Hindlimb muscle (tissue), 1 donor: ENCODE results near the gene GRK5. TPM values are rescaled to one million over a fixed set of nuclear protein-coding genes. Genes with fewer than 3 reads are reported as not detected.
A peak's percentile ranks its signal among the peaks of the same experiment; 100 is the strongest.

Source experiments
- DNase-seq: peaks from one replicate; pipeline ENCODE4 v3.0.0-alpha.2; 2013
- polyA plus RNA-seq: library from polyadenylated mRNA; unstranded; fragments of 120-200 nt; gene quantifications from one replicate; pipeline ENCODE4 v1.2.1, GENCODE V29; 2013; ENCODE audit not compliant: insufficient read length

GRK5 gene
- polyA plus RNA-seq, 1 donor: 19.1 TPM

DNA sequence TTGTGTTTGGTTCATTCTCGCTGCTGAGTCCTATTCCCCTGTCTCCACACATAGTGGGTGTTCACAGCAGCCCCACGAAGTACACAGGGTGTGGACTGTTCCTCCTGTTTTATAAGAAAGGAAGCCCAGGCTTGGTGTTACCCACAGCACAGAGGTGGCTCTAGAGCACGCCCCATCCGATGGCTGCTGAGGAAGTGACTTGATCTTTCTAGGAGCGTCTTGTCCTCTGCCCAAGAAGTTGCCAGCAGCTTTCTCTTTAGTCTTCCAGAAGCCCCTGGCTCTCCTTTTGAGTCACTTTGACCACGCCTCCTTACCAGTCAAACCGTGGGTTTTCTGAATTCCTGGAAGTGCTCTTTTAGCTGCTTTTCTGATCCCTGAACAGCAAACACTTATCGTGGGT, 94.0 kb downstream of the GRK5 start:
- DNase-seq: no peak

DNA sequence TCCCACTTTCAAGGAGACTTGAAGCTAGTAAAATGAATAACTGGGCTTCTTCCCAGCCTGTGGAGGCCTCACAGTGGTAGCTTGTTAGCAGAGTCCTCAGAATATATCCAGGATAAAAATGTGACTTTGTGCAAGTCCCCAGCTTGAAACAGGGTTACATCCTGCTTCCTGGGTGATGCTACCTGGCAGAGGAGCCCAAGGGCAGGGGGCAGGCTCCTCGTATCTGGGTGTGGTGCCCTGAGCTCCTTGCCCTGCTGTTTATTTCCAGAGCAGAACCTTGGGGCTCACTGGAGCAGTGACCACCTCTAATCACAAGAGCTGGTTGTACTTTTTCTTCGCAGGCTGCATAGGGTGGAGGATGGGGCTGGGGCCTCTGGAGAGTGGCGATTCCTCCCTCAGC, 94.8 kb downstream of the GRK5 start:
- no peak for DNase-seq

DNA sequence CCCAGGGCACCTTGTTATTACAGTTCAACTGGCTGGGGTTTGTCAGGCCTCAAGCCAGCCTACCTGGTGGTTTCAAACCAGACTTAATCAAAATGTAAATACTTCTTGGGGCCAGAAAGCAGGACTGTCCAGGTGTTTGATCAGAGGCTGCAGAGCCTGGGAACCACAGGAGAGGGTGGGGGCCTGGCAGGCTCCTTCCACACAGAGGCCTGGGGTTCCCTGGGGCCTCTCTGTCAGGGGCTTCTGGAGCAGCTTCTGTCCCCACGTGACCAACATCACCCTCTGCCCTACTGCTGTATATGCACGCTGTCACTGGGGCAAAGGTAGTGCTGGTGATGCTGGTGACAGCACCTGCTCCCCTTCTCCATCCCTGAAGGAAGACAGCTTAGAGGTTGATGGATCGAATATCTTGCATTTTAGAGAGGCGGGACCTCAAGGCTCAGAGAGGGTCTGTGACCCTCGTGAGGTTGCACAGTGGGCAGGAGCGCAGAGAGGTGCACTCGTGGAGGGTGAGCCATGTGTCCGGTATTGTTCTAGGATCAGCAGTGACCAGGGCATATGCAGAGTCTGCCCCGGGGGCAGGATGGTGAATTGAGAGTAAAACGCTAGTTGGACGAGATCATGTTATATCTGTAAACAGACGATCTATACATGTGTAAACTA, 95.4 kb downstream of the GRK5 start:
- DNase-seq: no peak

DNA sequence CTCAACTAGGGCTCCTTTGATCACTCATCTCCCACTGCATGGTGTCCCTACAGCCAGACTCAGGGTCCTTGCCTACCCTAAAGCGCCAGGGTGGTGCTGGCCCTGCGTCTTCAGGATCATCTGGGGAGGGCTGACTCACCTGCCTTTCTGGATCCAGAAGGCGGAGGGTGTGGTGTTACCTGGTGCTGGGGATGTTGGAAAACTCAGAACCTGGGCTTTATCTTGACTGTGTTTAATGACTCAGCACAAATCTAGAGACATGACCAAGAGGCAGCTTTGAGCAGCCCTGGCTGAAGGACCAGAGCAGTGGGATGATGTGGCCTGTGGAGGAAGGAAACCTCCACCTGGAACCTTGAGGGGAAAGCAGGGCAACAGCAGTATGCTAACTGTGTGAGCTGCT, 96.5 kb downstream of the GRK5 start:
- no peak for DNase-seq

DNA sequence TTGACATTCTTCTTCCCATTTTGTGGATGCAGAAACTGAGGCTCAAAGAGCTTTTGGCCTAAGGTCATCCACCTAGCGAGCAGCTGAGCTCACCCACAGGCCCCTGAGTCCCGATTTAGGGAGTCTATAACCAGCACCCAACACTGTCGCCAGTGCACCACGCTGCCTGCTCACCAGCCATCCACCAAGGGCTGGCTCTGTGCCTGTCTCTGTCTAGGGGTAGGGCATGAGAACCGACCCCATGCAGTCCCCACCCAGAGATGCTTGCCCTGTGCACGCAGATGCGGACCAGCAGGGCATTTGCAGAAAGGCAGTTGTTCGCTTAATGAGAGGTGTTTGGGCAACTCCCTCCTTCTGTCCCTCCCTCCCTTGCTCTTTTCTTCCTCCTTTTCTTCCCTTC, 97.2 kb downstream of the GRK5 start:
- no peak for DNase-seq

DNA sequence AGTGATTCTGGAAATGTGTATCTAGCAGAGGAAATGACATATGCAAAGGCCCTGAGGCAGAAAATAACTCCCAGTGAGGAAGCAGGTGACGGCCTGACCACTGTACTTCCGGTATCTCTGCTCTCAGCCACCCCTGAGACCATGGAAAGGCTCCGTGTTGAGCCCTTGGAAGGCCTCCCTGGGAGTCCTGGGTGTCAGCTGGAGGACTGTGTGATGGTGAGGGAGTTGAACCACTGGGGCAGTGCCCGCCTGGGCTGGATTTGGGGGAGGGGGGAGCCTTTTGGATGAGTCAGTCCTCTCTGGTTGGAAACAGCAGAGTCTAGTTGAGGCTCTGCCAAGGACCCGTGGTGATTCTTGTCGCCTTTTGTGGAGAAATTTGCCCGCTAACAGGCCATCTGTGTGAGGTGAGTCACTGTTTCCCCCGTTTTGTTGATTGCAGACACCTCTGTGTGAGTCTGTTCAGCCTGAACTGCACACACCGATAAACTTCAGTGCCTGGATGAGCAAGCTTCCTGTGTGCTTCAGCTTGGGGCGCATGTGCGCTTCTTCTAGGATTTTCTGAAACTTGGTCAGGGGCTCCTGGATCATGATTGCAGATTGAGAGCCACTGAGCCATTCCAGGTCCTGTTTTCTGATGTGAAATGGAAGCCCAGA, 98.6 kb downstream of the GRK5 start:
- peak; percentile 47 for DNase-seq

DNA sequence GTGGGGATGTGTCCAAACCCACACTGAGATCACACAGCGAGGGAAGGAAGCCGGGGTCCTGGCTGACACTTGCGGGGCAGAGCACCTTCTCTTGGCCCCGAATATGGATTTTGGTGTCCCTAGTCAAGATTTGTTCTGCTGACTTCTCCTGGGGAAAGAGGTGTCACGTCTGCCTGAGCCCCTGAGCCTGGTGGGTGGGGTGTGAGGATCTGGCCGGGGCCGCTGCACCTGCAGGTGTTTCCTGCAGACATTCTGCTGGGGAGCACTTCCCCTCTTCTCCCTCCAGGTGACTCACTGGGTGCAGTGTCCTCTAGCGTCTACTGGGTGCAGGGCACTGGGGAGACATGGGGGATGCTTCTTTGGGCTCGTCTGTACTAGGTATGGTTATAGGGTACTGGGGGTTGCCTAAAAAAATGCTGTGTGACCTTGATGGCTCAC, 99.2 kb downstream of the GRK5 start:
- DNase-seq: no peak

DNA sequence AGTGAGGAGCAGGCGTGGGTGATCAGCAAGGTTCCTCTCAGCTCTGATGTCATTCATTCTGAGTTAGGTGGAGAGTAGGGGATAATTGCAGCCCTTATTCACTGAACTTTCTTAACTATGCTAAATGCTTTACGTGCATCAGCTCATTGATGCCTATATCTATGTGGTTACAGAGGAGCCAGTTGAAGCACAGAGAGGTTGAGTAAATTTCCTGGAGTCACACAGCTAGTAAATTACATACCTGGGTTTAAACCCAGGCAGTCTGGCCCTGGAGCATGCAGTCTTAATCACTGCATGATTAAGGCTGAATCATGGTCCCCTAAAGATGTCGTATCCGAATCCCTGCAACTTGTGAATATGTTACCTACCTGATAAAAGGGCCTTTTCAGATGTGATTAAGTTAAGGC, 99.6 kb downstream of the GRK5 start:
- DNase-seq: no peak

DNA sequence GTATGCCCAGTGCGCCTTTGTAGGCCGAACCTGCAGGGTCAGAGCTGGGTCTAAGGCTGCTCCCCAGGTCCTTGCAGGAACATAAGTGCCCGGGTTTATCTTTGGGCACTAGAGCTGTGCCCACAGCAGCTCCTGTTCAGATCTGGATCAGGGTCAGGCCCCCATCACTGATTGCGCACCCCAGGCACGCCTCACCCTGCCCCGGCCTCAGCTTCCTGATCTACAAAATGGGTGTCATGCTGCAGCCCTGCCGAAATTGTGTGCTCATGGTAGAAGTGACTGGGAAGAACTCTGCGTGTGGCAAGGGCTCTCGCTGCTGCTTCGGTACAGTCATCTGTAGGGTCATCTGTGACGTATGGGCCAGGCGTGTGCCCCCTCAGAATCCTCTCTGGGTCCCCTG, 100.7 kb downstream of the GRK5 start:
- no peak for DNase-seq

DNA sequence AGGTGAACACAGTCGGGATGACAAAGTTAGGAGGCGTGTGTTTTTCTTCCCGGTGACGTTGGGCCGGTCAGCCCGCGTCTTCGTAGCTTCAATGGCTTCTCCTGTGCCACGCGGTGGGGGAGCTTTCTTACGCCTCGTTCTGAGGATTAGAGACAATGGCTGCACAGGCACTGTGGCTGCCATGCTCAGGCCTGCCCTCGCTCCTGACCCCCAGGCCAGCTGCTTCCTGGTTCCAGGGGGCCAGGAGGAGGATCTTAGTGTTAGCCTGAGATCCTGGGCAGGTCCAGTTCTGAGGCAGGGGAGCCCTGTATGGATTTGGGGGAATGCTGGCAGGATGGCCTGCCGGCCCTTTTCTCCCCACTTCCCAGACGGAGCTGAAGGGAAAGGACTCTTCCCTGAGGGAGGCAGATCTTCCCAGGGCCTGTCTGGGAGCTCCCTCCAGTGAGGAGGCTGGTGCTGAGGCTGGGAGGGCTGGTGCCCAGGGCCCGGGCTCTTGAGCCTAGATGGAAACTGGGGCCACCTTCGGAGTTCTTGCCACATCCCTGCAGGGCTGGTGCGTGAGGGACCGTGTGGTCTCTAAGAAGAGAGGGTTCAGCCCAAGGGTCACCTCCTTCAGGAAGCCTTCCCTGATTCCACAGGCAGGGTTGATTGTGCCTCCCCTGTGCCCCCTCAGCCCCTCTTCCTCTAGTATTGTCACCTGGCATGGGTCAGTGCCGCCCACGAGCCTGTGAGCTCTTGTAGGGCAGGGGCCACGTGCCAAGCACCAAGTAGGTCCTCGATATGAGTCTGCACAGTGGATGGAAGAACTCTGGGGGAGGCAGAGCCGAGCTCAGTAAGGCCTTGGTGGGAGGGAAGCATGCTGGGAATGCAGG, 101.4 kb downstream of the GRK5 start:
- DNase-seq: no peak

DNA sequence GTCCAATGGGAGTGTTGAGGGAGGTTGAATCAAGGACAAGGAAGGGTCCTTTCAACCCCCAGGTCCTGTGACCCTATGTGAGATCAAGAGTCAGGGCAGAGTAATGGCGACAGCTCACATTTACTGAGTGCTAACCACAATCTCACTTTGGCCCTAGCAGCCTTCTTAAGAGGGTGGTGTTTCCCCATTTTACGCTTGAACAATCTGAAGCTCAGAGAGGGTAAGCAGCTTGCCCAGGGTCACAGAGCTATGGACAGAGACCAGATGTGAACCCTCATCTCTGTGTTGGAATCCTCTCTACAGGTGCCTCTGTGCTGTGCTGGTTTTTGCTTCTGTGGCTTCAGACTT, 102.0 kb downstream of the GRK5 start:
- no peak for DNase-seq

DNA sequence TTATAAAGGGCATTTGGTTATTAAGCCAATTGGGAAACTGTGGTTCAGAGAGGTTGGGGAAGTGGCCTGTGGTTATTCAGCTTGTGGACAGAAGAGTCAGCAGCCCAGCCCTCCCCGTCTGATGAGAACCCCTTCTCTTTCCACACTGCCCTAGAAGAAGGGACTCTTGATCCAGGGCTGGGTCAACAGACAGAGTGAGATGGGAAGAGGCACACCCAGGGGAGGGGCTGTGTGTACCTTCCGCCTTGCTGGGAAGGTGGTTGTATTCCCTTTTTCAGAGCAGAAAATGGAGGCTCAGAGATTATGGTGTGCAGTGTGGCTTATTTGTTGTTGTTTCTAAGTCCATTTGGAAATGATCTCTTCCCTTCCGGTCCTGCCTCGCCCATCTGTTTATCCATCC, 103.4 kb downstream of the GRK5 start:
- DNase-seq: no peak

DNA sequence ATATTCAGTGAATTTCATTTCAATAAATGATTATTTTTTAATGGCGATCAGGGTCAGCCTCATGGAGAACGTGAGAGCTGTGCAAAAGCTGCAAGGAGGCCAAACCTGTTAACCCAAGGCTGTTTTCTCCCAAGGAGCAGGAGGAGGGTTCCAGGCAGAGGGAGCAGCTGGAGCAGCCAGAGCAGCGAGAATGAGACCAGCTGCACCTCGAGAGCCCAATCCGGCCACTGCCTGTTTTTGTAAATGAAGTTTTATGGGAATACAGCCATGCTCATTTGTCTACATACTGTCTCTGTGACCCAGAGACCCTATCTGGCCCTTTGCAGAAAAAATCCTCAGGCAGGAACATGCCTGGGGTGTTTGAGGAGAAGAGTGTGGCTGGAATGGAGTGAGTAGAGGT, 104.9 kb downstream of the GRK5 start:
- DNase-seq: no peak

DNA sequence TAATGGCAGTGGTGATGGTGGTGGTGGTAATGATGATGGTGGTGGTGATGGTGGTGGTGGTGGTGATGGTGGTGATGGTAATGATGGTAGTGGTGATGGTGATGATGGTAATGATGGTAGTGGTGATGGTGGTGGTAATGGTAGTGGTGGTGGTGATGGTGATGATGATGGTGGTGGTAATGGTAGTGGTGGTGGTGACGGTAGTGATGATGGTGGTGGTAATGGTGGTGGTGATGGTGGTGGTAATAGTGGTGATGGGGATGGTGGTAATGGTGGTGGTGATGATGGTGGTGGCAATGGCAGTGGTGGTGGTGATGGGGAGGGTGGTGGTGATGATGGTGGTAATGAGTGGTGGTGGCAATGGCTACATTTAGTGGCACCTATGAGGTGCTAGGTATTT, 105.7 kb downstream of the GRK5 start:
- DNase-seq: no peak

DNA sequence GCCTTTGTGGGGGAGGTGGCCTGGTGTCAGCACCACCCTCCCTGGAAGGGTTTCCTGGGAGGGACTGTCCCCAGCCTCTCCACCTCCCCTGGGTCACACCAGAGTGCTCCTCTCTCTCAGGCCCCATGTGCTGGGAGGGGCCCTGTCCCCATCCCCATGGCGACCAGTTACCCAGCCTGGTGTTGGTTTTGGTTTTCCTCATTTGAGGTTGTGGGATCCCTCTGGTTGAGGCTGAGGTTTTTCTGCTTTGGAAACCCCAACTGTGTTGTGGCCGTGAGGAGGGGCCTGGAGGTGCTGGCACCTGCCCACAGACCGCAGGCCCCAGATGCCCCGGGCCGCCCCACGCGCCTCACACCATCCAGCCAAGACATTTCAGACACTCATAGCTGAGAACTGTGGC, 106.3 kb downstream of the GRK5 start:
- DNase-seq: no peak

DNA sequence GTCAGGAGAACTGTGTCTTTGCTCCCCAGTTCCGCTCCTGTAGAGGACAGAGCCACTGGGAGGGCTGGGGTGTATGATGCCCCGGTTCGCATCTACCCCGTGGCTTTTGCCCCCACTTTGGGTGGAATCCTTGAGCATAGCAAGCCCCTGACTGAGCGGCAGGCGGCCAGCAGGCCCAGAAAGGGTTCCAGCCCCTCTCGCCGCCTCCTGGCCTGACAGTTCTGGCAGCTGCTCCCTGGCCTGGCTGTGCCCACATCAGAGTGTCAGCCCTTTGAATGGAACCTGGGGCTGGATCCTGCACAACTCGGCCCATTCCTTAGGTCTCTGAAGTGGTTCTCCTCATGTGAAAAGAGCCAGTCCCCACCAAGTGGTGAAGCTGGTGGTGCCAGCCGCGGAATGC, 106.7 kb downstream of the GRK5 start:
- DNase-seq: no peak

DNA sequence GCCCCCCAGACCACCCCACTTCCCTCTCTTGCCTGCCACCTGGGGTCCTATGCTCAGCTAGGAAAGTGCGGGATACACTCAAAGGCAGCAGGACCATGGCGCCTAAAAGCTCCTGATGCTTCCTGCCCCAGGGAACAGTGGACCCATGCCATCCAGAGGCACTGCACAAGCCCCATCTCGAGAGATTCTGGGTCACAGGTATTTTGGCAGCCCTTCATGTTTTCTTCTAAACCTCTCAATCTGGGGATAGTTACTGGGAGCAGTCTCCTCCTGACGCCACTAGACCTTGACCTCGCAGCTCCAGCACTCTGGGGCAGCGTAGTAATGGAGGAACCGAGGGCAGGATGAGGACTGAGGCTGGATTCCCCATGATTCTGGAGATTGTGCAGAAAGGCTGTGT, 107.1 kb downstream of the GRK5 start:
- no peak for DNase-seq

DNA sequence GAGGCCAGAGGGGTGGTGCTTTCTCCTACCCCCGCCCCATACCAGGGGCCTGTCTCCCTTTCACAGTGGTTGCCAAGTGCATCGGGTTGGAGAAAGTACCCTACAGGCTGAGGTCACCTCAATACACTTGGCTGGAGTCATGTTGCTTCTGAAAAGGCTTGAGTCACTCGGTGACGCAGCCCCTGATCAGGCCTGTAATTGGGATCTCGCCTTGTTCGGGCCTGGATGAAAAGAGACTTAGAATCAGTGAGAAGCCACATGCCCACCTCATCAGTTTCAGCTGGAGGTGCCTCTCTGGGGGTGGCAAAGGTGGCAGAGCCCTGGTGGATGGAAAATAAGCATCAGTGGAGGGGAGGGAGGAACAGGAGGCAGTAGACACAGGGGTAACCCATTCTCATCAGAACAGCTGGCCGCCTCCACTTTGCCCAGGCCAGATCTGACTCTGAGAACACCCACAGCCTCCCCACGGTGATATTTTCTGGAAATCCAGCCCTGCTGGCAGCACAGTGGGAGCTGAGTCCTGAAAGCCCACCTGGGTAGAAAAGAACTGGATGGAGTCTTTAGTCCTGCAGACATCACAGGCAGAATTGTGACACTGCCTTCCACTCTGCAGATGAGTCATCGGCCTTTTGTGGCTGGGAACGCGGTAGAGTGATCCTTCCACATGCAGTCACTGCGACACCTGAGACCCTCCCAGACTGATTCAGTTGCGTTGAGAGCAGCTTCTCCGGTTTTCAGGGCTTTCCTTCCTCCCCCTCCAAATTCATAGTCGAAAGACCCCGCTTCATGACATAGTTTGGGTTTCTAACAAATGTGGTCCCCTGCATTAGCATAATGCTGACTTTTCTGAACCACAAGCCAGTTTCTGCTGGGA, 108.0 kb downstream of the GRK5 start:
- DNase-seq: no peak

DNA sequence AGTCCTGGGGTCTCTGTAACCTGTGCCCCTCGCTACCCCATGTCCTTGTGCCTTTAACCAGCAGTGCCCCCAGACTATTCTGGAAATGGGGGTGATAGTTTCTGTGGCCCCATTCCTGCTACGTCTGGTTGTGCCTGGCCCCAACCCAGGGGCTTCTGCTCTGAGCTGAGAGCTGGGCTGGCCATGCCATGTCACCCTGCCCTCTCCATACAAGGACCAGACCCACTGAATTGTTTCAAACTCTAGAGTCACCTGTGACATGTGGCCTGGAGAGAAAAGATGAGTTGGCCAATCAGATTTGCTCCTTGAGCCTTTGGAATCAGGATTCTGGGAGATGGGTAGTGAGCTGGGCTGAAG, 108.6 kb downstream of the GRK5 start:
- no peak for DNase-seq

DNA sequence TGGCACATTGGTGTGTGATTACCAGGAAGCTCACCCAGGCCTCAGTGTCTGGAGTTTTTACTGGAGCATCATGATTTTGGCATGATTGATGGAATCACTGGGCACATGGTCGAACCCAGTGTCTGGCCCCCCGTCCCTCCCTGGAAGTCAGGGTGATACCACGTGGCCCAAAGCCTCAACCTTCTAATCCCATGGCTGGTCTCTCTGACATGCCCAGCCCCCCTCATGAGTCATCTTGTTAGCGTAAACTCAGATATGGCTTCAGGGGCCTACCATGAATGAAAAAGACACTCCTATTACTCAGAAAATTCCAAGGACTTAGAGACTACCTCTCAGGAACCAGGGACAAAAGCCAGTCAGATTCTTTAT, 109.3 kb downstream of the GRK5 start:
- no peak for DNase-seq

DNA sequence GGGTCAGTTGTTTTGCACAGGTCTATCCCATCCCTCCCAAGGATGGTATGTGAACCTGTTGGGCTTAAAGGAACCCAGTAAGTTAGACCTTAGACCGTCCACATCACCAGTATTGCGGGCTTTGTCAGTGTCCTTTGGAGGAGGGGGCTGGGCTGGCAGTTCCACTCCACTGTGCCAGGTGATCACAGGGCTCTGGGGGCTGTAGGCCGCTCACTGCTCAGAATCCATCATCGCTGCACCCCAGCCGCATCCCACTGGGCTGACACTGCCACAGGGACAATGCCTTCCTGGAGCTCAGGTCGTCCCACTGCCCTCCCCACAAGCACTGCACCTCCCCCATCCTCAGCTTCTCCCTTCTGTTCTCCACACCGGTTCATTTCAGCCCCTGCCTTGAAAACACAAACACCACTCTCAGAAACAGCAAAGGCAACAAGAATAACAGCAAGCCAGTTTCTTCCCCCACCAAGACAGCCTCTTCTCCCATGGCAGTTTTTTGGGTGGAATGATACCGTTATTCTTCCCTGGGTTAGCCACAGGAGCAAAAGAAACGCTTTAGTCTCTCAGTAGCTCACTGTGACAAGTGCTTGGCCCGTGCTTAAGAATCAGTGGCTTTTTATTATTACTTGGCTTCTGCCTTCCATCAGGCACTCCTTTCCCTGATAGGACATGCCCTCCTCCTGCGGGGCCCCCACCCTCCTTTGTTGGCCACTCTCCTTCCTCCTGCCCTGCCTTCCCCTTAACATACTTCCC, 111.2 kb downstream of the GRK5 start:
- no peak for DNase-seq
